Measurements from ENCODE around the gene CDC27. TPM values are rescaled to one million over a fixed set of nuclear protein-coding genes. Genes with fewer than 3 reads are reported as not detected.
A peak's percentile ranks its signal among the peaks of the same experiment; 100 is the strongest.

CDC27 gene, protein sequence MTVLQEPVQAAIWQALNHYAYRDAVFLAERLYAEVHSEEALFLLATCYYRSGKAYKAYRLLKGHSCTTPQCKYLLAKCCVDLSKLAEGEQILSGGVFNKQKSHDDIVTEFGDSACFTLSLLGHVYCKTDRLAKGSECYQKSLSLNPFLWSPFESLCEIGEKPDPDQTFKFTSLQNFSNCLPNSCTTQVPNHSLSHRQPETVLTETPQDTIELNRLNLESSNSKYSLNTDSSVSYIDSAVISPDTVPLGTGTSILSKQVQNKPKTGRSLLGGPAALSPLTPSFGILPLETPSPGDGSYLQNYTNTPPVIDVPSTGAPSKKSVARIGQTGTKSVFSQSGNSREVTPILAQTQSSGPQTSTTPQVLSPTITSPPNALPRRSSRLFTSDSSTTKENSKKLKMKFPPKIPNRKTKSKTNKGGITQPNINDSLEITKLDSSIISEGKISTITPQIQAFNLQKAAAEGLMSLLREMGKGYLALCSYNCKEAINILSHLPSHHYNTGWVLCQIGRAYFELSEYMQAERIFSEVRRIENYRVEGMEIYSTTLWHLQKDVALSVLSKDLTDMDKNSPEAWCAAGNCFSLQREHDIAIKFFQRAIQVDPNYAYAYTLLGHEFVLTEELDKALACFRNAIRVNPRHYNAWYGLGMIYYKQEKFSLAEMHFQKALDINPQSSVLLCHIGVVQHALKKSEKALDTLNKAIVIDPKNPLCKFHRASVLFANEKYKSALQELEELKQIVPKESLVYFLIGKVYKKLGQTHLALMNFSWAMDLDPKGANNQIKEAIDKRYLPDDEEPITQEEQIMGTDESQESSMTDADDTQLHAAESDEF
- 64.9 and 73.7 TPM in 2 replicates for total RNA-seq

DNA sequence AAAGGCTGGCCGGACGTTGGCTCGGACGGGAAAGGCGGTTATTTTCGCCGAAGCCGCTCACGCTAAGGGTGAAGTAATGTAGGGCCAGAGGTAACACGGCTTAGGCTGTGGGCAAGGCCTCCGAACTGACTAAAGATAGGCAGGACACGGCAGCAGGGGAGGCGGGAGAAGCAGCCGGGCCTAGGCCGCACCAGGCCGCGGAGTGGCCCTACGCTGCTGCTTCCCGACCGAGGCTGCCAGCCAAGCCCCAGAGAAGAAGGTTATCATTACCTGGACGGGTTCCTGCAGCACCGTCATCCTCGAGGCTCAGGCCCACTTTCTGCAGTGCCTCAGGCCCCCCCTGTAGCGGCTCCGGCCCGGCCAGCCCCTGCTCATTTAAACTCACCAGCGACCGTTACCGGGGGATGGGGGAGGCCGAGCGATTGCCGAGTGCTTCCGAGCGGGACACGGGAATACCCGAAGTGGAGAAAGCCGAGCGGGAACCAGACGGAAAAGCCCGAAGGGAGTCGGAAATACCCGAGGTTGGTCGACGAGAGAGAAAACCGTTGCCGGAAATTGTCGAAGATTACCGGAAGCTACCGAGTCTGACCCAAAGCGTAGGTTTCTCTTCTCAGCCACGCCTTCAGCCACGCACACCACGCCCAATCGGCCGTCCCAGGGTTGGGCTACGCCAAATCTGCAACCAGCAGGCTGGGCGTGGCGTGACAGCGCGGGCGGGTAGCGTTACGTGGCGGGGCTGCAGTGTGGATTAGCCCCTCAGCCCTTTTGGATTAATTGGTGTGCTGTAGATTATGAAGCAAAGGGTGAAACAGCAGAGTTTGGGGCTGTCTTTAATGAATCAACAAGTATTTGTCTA is at the start of gene CDC27:
TSS of gene CDC27 (minus strand) at position 420 of the 856 bp plus-strand sequence. CDS start at position 297, 123 bp downstream.
- peak within 1 kb of the TSS; percentile 90 for H3K4me3 ChIP-seq (ENCODE audit: low read depth, low read length)
- no peaks in the 10 kb centered on the region for H3K27me3 ChIP-seq (ENCODE audit: control insufficient read depth, insufficient read depth, low read length)
- peak; percentile 95 for DNase-seq (ENCODE audit: low read depth)
- TF ChIP-seq, protein P1, sequence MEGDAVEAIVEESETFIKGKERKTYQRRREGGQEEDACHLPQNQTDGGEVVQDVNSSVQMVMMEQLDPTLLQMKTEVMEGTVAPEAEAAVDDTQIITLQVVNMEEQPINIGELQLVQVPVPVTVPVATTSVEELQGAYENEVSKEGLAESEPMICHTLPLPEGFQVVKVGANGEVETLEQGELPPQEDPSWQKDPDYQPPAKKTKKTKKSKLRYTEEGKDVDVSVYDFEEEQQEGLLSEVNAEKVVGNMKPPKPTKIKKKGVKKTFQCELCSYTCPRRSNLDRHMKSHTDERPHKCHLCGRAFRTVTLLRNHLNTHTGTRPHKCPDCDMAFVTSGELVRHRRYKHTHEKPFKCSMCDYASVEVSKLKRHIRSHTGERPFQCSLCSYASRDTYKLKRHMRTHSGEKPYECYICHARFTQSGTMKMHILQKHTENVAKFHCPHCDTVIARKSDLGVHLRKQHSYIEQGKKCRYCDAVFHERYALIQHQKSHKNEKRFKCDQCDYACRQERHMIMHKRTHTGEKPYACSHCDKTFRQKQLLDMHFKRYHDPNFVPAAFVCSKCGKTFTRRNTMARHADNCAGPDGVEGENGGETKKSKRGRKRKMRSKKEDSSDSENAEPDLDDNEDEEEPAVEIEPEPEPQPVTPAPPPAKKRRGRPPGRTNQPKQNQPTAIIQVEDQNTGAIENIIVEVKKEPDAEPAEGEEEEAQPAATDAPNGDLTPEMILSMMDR (IDR thresholded peaks at IDR 0.05; ENCODE audit: insufficient read depth, low read length, severe bottlenecking), result no peak
- H3K36me3 ChIP-seq (ENCODE audit: control insufficient read depth, insufficient read depth, low read length), result no peaks in the 10 kb centered on the region
- FAIRE-seq, result peak; percentile 100

DNA sequence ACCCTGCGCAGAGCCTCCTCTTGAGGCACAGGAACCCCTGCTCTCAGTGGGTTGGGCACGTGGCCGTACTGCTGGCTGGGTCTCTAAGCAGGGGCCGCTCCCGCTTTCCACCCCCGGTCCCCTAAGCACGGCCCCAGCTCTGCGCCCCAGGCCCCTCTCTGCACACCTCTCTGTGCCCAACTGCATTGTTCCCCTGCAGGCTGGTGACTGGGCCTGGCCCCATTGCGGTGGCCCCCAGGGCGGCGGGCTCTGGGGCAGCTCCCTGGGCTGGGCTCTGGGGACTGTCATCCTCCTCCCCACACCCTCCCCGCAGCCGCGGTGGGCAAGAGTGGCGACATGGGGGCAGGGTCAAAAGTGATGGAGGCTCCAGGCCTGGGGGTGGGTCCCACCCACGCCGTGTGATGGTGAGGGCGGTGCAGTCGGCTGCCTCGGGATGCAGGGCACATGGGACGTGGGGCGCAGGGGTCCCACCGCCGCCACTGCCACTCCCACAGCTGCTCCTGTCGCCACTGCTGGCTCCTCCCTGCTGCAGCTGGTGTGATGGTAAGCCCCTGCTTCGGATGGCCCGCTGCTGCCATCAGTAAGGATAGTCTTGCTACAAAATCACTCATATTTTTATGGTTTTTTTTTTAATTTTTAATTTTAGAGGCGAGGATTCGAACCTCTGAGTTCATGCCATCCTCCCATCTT is 49.4 kb upstream of the CDC27 start:
- no peaks in the 10 kb centered on the region for H3K27me3 ChIP-seq (ENCODE audit: control insufficient read depth, insufficient read depth, low read length)
- H3K4me3 ChIP-seq (ENCODE audit: low read depth, low read length), result no peak overlapping the region
- TF ChIP-seq, protein P1 (IDR thresholded peaks at IDR 0.05; ENCODE audit: insufficient read depth, low read length, severe bottlenecking), result no peak
- FAIRE-seq (no peak), DNase-seq (ENCODE audit: low read depth) (no peak)
- H3K36me3 ChIP-seq (ENCODE audit: control insufficient read depth, insufficient read depth, low read length), result no peaks in the 10 kb centered on the region

DNA sequence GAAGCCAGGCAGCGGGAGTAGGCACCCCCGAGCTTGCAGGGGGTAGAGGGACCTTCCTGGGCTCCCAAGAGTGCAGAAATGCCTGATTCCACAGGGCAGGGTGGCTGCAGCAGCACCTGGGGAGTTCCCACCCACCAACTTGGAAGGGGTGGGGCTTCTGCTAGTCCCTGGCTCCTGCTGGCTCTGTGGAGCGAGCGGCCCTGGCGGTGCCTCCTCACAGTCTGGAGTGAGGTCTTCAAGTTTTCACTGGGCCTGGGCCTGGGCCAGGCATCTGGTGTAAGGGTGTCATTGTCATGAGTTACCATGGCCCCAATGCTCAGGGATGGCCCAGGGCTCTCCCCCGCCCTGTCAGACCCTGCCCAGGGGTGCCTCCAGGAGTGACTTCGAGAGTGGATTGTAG is 48.7 kb upstream of the CDC27 start:
- DNase-seq (ENCODE audit: low read depth) (no peak), FAIRE-seq (no peak)
- Histone ChIP-seq H3K4me3 (ENCODE audit: low read depth, low read length) (no peak overlapping the region), H3K27me3 (ENCODE audit: control insufficient read depth, insufficient read depth, low read length) (no peaks in the 10 kb centered on the region), H3K36me3 (ENCODE audit: control insufficient read depth, insufficient read depth, low read length) (no peaks in the 10 kb centered on the region)
- TF ChIP-seq, protein P1 (IDR thresholded peaks at IDR 0.05; ENCODE audit: insufficient read depth, low read length, severe bottlenecking), result no peak

DNA sequence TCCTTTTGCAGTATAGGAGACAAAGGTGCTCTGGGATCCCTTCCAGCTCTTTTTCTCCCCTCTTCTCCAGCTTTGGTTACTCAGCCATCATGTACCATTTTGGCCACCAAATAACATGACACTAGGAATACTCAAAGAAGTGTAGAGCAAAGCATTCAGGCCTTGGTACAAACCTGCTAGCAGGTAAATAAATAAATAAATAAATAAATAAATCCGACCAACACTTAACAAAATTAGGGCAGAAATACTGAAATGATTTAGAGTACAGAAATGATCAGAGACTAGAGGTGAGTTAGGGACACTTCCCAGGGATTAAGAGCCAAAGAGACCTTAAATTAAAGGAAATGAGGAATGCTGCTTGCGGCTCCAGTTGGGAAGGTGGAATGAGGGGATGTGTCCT is 46.8 kb upstream of the CDC27 start:
- Histone ChIP-seq H3K27me3 (ENCODE audit: control insufficient read depth, insufficient read depth, low read length) (no peaks in the 10 kb centered on the region), H3K36me3 (ENCODE audit: control insufficient read depth, insufficient read depth, low read length) (no peaks in the 10 kb centered on the region), H3K4me3 (ENCODE audit: low read depth, low read length) (no peak overlapping the region)
- TF ChIP-seq, protein P1 (IDR thresholded peaks at IDR 0.05; ENCODE audit: insufficient read depth, low read length, severe bottlenecking), result no peak
- DNase-seq (ENCODE audit: low read depth), result no peak
- no peak for FAIRE-seq

DNA sequence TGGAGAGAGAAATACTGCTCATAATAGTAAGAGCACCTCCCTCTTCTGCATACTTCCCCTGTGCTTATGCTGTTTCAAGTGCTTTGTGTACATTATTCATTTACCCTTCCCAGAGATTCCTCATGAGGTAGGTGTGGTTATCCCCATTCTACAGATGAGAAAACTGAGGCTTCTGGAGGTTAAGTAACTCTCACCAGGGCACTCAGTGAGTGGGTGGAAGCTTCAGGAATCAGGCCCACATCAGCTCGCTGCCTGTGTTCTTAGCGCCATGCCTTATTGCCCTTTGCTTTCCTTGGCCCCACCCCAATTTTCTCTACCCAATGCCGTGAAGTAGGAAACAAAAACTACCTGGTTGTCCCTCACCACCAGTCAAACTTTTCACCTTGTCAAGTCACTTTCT is 46.4 kb upstream of the CDC27 start:
- Histone ChIP-seq H3K4me3 (ENCODE audit: low read depth, low read length) (no peak overlapping the region), H3K27me3 (ENCODE audit: control insufficient read depth, insufficient read depth, low read length) (no peaks in the 10 kb centered on the region), H3K36me3 (ENCODE audit: control insufficient read depth, insufficient read depth, low read length) (no peaks in the 10 kb centered on the region)
- DNase-seq (ENCODE audit: low read depth) (no peak), FAIRE-seq (no peak)
- TF ChIP-seq, protein P1 (IDR thresholded peaks at IDR 0.05; ENCODE audit: insufficient read depth, low read length, severe bottlenecking), result no peak

Measured in bronchial epithelial cell (primary cell).